Medulla oblongata (tissue), 1 donor: ENCODE results near the gene CYP21A2.
"Not testable (repeated sequence)": the region's sequence is repeated elsewhere in the genome, so short reads cannot be mapped to it uniquely, and the experiment has no call there.

ENCODE experiments used
- DNase-seq: peaks from one replicate; pipeline ENCODE4 v3.0.0-alpha.2; 2015; ENCODE audit errors: extremely low spot score

Gene CYP21A2

GRCh38 chr6:32052626-32053025, 14.4 kb downstream of the CYP21A2 start:
- not testable (repeated sequence) for DNase-seq

DNA sequence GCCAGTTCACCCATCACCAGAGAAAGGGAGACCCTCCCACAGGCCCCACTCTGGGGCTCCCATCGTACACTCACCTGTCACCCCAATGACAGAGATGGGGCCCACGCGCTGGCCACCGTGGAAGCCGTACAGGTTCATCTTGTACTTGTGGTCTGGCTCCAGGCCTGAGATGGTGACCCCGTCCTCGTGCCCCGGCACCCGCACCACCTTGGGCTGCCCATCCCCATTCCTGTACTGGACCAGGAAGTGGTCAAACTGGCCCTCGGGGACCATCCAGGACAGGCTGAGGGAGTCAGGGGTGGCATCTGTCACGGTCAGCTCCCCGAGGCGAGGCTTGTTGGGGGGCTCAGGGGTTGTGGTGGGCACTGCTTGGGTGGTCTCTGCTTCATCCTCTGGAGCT, 15.1 kb downstream of the CYP21A2 start:
- not testable (repeated sequence) for DNase-seq

GRCh38 chr6:32055756-32056155, 17.5 kb downstream of the CYP21A2 start:
- not testable (repeated sequence) for DNase-seq

- no peak for DNase-seq
Measured at GRCh38 chr6:32056254-32056653, 18.0 kb downstream of the CYP21A2 start.

GRCh38 chr6:32057966-32058365, 19.8 kb downstream of the CYP21A2 start:
- DNase-seq = no peak

GRCh38 chr6:32058511-32058963, 20.3 kb downstream of the CYP21A2 start:
- DNase-seq = no peak

DNA sequence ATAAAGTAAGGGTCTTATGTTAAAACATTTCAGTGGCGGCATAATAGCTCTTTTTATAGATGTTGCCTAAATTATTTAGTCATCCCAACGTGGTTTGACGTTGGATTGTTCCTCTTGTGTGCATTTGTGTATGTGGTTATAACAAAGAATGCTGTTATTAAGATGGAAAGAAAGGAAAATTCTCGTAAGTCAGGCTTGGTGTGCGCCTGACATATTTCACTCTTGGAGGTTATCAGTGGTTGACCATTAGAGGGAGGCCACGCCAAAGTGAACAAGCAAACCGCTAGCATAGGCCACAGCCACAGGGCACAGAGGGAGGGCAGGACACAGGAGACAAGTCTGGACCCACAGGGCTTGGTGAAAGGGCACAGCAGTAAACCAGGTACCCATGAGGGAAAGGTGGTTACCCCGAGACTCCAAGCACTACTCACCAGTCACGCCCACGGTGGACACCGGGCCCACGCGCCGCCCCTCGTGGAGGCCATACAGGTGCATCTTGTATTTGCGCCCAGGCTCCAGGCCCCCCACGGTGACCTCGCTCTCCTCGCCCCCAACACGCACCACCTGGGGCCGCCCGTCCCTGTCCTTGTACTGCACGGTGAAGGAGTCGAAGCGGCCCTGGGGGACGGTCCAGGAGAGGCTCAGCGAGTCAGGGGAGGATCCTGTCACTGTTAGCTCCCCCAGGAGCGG, 22.9 kb downstream of the CYP21A2 start:
- DNase-seq = no peak

GRCh38 chr6:32064706-32065105, 26.5 kb downstream of the CYP21A2 start:
- DNase-seq = no peak

GRCh38 chr6:32067521-32067920, 29.3 kb downstream of the CYP21A2 start:
- DNase-seq = not testable (repeated sequence)

- DNase-seq = not testable (repeated sequence)
Measured at GRCh38 chr6:32068315-32068714, 30.1 kb downstream of the CYP21A2 start.

DNA sequence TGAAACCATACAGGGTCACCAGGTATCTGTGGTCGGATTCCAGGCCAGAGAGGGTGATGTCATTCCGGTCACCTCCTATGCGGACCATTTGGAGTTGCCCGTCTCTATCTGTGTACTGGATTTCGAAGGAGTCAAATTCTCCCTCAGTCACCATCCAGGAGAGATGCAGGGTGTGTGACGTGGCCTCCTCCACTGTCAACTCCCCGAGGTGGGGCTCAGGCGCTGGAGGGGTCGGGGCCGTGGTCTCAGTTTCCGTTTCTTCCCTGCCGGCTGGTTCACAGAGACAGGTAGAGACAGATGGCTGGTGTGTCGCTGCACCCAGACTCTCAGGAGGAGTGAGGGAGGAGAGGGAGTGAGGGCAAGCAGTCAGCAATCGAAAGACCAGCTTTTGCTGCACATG, 30.7 kb downstream of the CYP21A2 start:
- DNase-seq = no peak

DNA sequence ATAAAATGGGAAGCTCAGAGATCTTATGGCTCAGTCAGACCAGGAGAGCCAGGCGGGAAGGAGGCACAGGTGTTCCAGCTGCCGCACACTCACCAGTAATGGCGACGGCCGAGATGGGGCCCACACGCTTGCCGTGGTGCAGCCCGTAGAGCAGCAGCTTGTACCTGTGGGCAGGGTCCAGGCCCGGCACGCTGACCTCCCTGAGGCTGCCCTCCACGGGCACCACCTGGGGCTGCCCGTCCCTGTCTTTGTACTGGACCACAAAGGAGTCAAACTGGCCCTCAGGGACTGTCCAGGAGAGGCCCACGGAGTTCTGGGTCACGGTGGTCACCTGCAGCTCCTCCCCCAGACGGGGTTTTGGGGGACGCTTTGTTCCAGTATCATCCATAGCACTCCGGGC, 31.2 kb downstream of the CYP21A2 start:
- DNase-seq = no peak

GRCh38 chr6:32069878-32070515, 31.8 kb downstream of the CYP21A2 start:
- DNase-seq = no peak

- DNase-seq = no peak
Measured at GRCh38 chr6:32070814-32071543, 32.8 kb downstream of the CYP21A2 start.

DNA sequence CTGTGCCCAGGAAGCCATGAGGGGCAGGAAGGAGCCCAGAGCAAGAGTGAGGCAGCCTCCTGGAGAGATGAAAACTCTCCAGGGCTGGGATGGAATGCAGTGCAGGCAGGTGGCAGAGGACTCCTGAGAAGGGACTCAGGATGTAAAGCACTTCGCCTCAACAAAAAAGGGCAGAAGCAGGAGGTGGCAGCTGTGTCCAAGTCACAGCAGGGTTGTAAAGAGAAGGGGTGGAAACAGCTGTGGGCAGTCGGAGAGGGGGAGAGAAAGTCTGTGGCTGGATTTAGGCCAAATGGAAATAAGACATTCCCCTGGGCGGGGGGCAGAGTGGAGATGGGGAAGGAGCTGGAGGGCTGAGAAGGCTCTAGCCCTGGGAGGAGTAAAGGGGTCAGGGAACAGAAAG, 34.9 kb downstream of the CYP21A2 start:
- no peak for DNase-seq

DNA sequence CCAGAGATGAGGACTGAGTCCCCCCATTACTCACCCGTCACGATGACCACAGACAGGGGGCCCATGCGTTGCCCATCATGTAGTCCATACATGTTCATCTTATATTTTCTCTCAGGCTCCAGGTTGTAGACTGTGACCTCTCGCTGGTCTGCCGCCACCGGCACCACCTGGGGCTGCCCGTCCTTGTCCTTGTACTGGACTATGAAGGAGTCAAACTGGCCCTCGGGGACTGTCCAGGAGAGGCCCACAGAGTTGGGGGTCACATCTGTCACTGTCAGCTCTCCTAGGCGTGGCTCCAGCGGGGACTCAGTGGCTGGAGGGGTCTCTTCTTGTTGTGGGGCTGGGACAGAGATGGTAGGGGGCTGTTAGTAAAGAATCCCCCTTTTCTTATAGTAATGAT, 35.4 kb downstream of the CYP21A2 start:
- no peak for DNase-seq

- DNase-seq = no peak
Measured at GRCh38 chr6:32074996-32075532, 36.8 kb downstream of the CYP21A2 start.

DNA sequence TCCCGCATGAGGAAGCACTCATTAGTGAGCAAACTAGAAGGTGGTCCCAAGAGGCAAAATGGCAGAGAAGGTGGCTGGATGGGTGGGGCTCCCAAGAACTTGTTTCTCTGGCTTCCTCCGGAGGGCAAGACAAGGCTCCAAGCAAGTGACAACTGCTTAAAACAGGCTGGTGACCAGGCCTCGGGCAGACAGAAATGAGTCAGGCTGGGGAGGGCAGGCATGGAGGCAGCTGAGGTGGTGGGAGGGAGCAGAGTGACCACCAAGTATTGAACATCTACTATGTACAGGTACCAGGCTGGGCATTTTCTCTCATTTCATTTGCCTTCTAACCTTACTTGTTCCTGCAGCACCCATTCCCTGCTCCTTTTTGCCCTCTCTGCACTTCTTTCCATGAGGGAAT, 37.6 kb downstream of the CYP21A2 start:
- DNase-seq = no peak

GRCh38 chr6:32076321-32076809, 38.1 kb downstream of the CYP21A2 start:
- DNase-seq = no peak

- DNase-seq = no peak
Measured at GRCh38 chr6:32079566-32080290, 41.5 kb downstream of the CYP21A2 start.

- DNase-seq = no peak
Measured at GRCh38 chr6:32081168-32081990, 43.2 kb downstream of the CYP21A2 start.
